Skeletal muscle satellite cell (primary cell): ENCODE data around the gene TXNRD1.
"Not testable (repeated sequence)": the region's sequence is repeated elsewhere in the genome, so short reads cannot be mapped to it uniquely, and the experiment has no call there.

Experiments
- H3K27me3 ChIP-seq: 2 replicates; pipeline ENCODE4 v1.7.0; 2013; ENCODE audit warnings: low read length; ENCODE audit not compliant: control insufficient read depth, insufficient read depth
- H3K36me3 ChIP-seq: 2 replicates; pipeline ENCODE4 v1.7.0; 2013; ENCODE audit warnings: mild to moderate bottlenecking, control low read depth, low read length; ENCODE audit not compliant: insufficient read depth
- H3K4me1 ChIP-seq: 2 replicates; pipeline ENCODE4 v1.7.0; 2013; ENCODE audit warnings: low read length; ENCODE audit not compliant: control insufficient read depth, insufficient read depth
- H3K4me2 ChIP-seq: 2 replicates; pipeline ENCODE4 v1.7.0; 2013; ENCODE audit warnings: mild to moderate bottlenecking, low read length
- H3K4me3 ChIP-seq: 2 replicates; pipeline ENCODE4 v1.7.0; 2013; ENCODE audit warnings: low read length
- H3K9ac ChIP-seq: 2 replicates; pipeline ENCODE4 v1.7.0; 2013; ENCODE audit warnings: mild to moderate bottlenecking, low read depth, low read length, moderate library complexity
- H3K9me3 ChIP-seq: replicated peaks from 2 replicates; pipeline ENCODE4 v1.7.0; 2013; ENCODE audit warnings: mild to moderate bottlenecking, control low read depth, low read length

Gene TXNRD1

GRCh38 chr12:104376650-104377513, 161.3 kb downstream of the TXNRD1 start:
- Histone ChIP-seq H3K9me3 (no peaks in the 10 kb centered on the region), H3K4me2 (peak overlapping the region; percentile 31), H3K4me3 (no peak overlapping the region), H3K4me1 (peaks cover 15% of the 10 kb centered on the region), H3K27me3 (peaks cover 3% of the 10 kb centered on the region), H3K36me3 (no peaks in the 10 kb centered on the region), H3K9ac (no peak overlapping the region)

GRCh38 chr12:104377514-104377812, 161.9 kb downstream of the TXNRD1 start:
- H3K36me3 ChIP-seq, result no peaks in the 10 kb centered on the region
- H3K9ac ChIP-seq, result no peak overlapping the region
- H3K4me3 ChIP-seq, result no peak overlapping the region
- H3K4me1 ChIP-seq, result peaks cover 10% of the 10 kb centered on the region
- H3K4me2 ChIP-seq, result no peak overlapping the region
- H3K27me3 ChIP-seq, result peaks cover 3% of the 10 kb centered on the region
- H3K9me3 ChIP-seq, result no peaks in the 10 kb centered on the region

- peaks cover 3% of the 10 kb centered on the region for H3K27me3 ChIP-seq
- no peak overlapping the region for H3K4me3 ChIP-seq
- no peak overlapping the region for H3K9ac ChIP-seq
- H3K4me1 ChIP-seq, result peaks cover 10% of the 10 kb centered on the region
- H3K4me2 ChIP-seq, result no peak overlapping the region
- H3K9me3 ChIP-seq, result no peaks in the 10 kb centered on the region
- H3K36me3 ChIP-seq, result no peaks in the 10 kb centered on the region
Measured at GRCh38 chr12:104378427-104378826, 162.8 kb downstream of the TXNRD1 start.

- Histone ChIP-seq H3K27me3 (peaks cover 3% of the 10 kb centered on the region), H3K4me2 (peak overlapping the region; percentile 73), H3K4me1 (peaks cover 10% of the 10 kb centered on the region), H3K9me3 (no peaks in the 10 kb centered on the region), H3K36me3 (no peaks in the 10 kb centered on the region), H3K4me3 (no peak overlapping the region), H3K9ac (no peak overlapping the region)
Measured at GRCh38 chr12:104381341-104381730, 165.8 kb downstream of the TXNRD1 start.

- peaks cover 3% of the 10 kb centered on the region for H3K27me3 ChIP-seq
- no peak overlapping the region for H3K9ac ChIP-seq
- H3K4me2 ChIP-seq, result peak overlapping the region; percentile 73
- H3K4me1 ChIP-seq, result peaks cover 5% of the 10 kb centered on the region
- H3K36me3 ChIP-seq, result no peaks in the 10 kb centered on the region
- no peaks in the 10 kb centered on the region for H3K9me3 ChIP-seq
- H3K4me3 ChIP-seq, result peak overlapping the region; percentile 28
Measured at GRCh38 chr12:104381731-104382480, 166.3 kb downstream of the TXNRD1 start.

GRCh38 chr12:104384141-104384880, 168.7 kb downstream of the TXNRD1 start:
- no peaks in the 10 kb centered on the region for H3K4me1 ChIP-seq
- no peak overlapping the region for H3K4me2 ChIP-seq
- H3K36me3 ChIP-seq, result no peaks in the 10 kb centered on the region
- H3K27me3 ChIP-seq, result no peaks in the 10 kb centered on the region
- H3K9ac ChIP-seq, result no peak overlapping the region
- H3K9me3 ChIP-seq, result no peaks in the 10 kb centered on the region
- H3K4me3 ChIP-seq, result no peak overlapping the region

- no peaks in the 10 kb centered on the region for H3K9me3 ChIP-seq
- no peaks in the 10 kb centered on the region for H3K36me3 ChIP-seq
- no peak overlapping the region for H3K9ac ChIP-seq
- no peak overlapping the region for H3K4me3 ChIP-seq
- H3K4me2 ChIP-seq, result no peak overlapping the region
- no peaks in the 10 kb centered on the region for H3K4me1 ChIP-seq
- no peaks in the 10 kb centered on the region for H3K27me3 ChIP-seq
Measured at GRCh38 chr12:104385510-104385909, 169.9 kb downstream of the TXNRD1 start.

- no peak overlapping the region for H3K9ac ChIP-seq
- H3K9me3 ChIP-seq, result no peaks in the 10 kb centered on the region
- no peak overlapping the region for H3K4me3 ChIP-seq
- H3K4me1 ChIP-seq, result no peaks in the 10 kb centered on the region
- H3K36me3 ChIP-seq, result no peaks in the 10 kb centered on the region
- H3K27me3 ChIP-seq, result no peaks in the 10 kb centered on the region
- H3K4me2 ChIP-seq, result no peak overlapping the region
Measured at GRCh38 chr12:104386461-104386860, 170.9 kb downstream of the TXNRD1 start.

- H3K4me2 ChIP-seq, result no peak overlapping the region
- no peaks in the 10 kb centered on the region for H3K27me3 ChIP-seq
- H3K9me3 ChIP-seq, result no peaks in the 10 kb centered on the region
- H3K9ac ChIP-seq, result no peak overlapping the region
- H3K4me1 ChIP-seq, result no peaks in the 10 kb centered on the region
- H3K36me3 ChIP-seq, result no peaks in the 10 kb centered on the region
- H3K4me3 ChIP-seq, result no peak overlapping the region
Measured at GRCh38 chr12:104387190-104387589, 171.6 kb downstream of the TXNRD1 start.

GRCh38 chr12:104394086-104394485, 178.5 kb downstream of the TXNRD1 start:
- not testable (repeated sequence) for H3K36me3 ChIP-seq, H3K9me3 ChIP-seq, H3K9ac ChIP-seq, H3K4me3 ChIP-seq, H3K4me2 ChIP-seq, H3K27me3 ChIP-seq, H3K4me1 ChIP-seq
